ENCODE results near the gene MPDU1. TPM values are rescaled to one million over a fixed set of nuclear protein-coding genes. Genes with fewer than 3 reads are reported as not detected.

Gene MPDU1
- total and polyA plus RNA-seq, 2 of the 4 experiments (the other 2 are of a cell fraction): 135 to 149 TPM

DNA sequence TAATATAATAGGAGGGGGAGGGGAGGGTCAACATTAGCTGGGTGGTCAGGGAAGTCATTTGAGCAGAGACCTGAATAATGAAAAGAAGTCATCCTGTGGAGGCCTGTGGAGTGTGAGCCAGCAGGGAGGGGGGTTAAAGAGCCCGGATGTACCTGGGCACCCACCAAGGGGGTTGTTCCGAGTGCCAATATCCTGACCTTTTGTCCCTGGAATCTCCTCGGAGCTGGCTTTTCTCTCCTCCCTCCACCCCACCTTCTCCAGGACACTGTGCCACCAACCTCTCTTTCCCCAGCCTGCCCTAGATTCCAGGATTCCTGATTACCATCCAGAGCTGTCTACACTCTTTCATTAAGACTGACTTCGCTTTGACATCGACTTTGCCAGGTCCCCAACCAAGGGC lies 52.5 kb downstream of the MPDU1 start:
- Histone ChIP-seq H3K56ac (ENCODE audit: extremely low read depth, insufficient read depth, low read length) (no peak overlapping the region), H3K4me2 (ENCODE audit: low read depth, low read length) (no peak overlapping the region), H2AK9ac (replicated peaks; ENCODE audit: low read depth, low read length, poor library complexity) (no peak overlapping the region), H3K27me3 (ENCODE audit: control insufficient read depth, insufficient read depth, low read length) (peaks cover 7% of the 10 kb centered on the region), H3K79me1 (ENCODE audit: low read depth in 1 of 2, low read length in 2 of 2) (no peaks in the 10 kb centered on the region), H2BK15ac (ENCODE audit: low read depth, low read length) (no peak overlapping the region), H3K23ac (ENCODE audit: low read depth, low read length) (no peak overlapping the region), H3K4ac (ENCODE audit: low read depth, low read length) (no peak overlapping the region), H3K9me1 (ENCODE audit: insufficient read depth, low read length) (no peaks in the 10 kb centered on the region), H2BK120ac (ENCODE audit: low read depth, low read length) (no peak overlapping the region), H3K36me3 (ENCODE audit: control insufficient read depth, insufficient read depth, low read length) (no peaks in the 10 kb centered on the region), H4K8ac (ENCODE audit: low read depth in 2 of 2, low read length in 2 of 2) (no peak overlapping the region), H3K18ac (ENCODE audit: low read depth, low read length) (no peak overlapping the region), H2AK5ac (ENCODE audit: low read depth, low read length) (no peak overlapping the region), H2BK20ac (ENCODE audit: low read depth, low read length) (no peak overlapping the region), H2BK5ac (ENCODE audit: low read depth, low read length, poor library complexity, severe bottlenecking) (no peak overlapping the region), H3K4me3 (ENCODE audit: insufficient read depth, low read depth, low read length) (no peak overlapping the region), H3K9ac (ENCODE audit: low read depth, low read length) (no peak overlapping the region), H3K4me1 (ENCODE audit: control insufficient read depth, insufficient read depth, low read length) (no peaks in the 10 kb centered on the region), H4K91ac (ENCODE audit: insufficient read depth, low read depth, low read length) (no peak overlapping the region), H3K9me3 (ENCODE audit: control insufficient read depth, insufficient read depth, low read length) (no peaks in the 10 kb centered on the region), H2AFZ (replicated peaks; ENCODE audit: low read length, poor library complexity) (peak overlapping the region; percentile 32), H4K5ac (ENCODE audit: low read depth, low read length) (no peak overlapping the region), H3K14ac (replicated peaks; ENCODE audit: low read depth, low read length) (no peak overlapping the region), H4K20me1 (ENCODE audit: insufficient read depth, low read length) (no peaks in the 10 kb centered on the region), H3K27ac (ENCODE audit: insufficient read depth, low read length) (no peak overlapping the region)
- dilution Hi-C loops (cut with HindIII; ENCODE audit: low sequenced_read_pairs, unreplicated experiment): no loop called here
- ChIA-PET POLR2A (ENCODE audit: unreplicated experiment) (interaction anchor here (0.5 kb wide), 1 partner anchor 46 kb away, joined by 3 read pairs; no protein-coding TSS in a partner anchor), CTCF (no interaction called here)
- WGBS, 2 experiments (ENCODE audit: extremely low coverage in 2 of 2, insufficient read length in 1 of 2): 69% methylated on average over 4 of the region's 5 CpGs; no CpG with 5 or more reads in 1 of the 2 experiments
- in situ Hi-C loops (cut with MboI; ENCODE audit: low sequenced_read_pairs): no loop called here
- DNase-seq: no peak
- BruUV-seq (replicated peaks): no TSS peak
- no peak for TF ChIP-seq NFE2L2 (IDR thresholded peaks at IDR 0.05; ENCODE audit: low read depth, low read length)
- TF ChIP-seq POLR2A (IDR thresholded peaks at IDR 0.05; ENCODE audit: low read depth, low read length): no peak
- no peak for TF ChIP-seq MAZ (IDR thresholded peaks at IDR 0.05; ENCODE audit: borderline replicate concordance, low read depth, low read length)
- TF ChIP-seq FOS (IDR thresholded peaks at IDR 0.05; ENCODE audit: low read depth, low read length): no peak
- TF ChIP-seq CHD1 (IDR thresholded peaks at IDR 0.05; ENCODE audit: low read depth, low read length): no peak
- TF ChIP-seq, protein P1, sequence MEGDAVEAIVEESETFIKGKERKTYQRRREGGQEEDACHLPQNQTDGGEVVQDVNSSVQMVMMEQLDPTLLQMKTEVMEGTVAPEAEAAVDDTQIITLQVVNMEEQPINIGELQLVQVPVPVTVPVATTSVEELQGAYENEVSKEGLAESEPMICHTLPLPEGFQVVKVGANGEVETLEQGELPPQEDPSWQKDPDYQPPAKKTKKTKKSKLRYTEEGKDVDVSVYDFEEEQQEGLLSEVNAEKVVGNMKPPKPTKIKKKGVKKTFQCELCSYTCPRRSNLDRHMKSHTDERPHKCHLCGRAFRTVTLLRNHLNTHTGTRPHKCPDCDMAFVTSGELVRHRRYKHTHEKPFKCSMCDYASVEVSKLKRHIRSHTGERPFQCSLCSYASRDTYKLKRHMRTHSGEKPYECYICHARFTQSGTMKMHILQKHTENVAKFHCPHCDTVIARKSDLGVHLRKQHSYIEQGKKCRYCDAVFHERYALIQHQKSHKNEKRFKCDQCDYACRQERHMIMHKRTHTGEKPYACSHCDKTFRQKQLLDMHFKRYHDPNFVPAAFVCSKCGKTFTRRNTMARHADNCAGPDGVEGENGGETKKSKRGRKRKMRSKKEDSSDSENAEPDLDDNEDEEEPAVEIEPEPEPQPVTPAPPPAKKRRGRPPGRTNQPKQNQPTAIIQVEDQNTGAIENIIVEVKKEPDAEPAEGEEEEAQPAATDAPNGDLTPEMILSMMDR (conservative IDR thresholded peaks at IDR 0.05; ENCODE audit: low read depth, low read length): no peak
- TF ChIP-seq RCOR1 (IDR thresholded peaks at IDR 0.05; ENCODE audit: insufficient replicate concordance, low read length): no peak
- TF ChIP-seq, protein P2, sequence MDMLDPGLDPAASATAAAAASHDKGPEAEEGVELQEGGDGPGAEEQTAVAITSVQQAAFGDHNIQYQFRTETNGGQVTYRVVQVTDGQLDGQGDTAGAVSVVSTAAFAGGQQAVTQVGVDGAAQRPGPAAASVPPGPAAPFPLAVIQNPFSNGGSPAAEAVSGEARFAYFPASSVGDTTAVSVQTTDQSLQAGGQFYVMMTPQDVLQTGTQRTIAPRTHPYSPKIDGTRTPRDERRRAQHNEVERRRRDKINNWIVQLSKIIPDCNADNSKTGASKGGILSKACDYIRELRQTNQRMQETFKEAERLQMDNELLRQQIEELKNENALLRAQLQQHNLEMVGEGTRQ (IDR thresholded peaks at IDR 0.05; ENCODE audit: low read depth, low read length): no peak
- no peak for TF ChIP-seq MAFK (IDR thresholded peaks at IDR 0.05; ENCODE audit: low read depth, low read length)
- no peak for TF ChIP-seq CEBPB (IDR thresholded peaks at IDR 0.05; ENCODE audit: low read depth, low read length)
- no peak for TF ChIP-seq RFX5 (IDR thresholded peaks at IDR 0.05; ENCODE audit: low read depth, low read length)
- no peak for TF ChIP-seq MXI1 (IDR thresholded peaks at IDR 0.05; ENCODE audit: borderline replicate concordance, low read depth, low read length)
- no peak for ATAC-seq (ENCODE audit: low read depth)
- intact Hi-C loops (cut with micrococcal nuclease): no loop called here

All from IMR-90 (cell line).